HepG2 (cell line): Measurements from ENCODE around the gene SLC36A3. TPM values are rescaled to one million over a fixed set of nuclear protein-coding genes. Genes with fewer than 3 reads are reported as not detected.

Source experiments
- EP300 ChIP-seq, 3 experiments: sonication (generic) in 1 of 3; formaldehyde crosslinking in 1 of 3; IDR thresholded peaks; 2 replicates each; pipeline versions ENCODE4 v1.5.1 to v1.6.1; 2011 to 2020; ENCODE audit warnings: low read depth in 2 of 3, low read length in 2 of 3, borderline replicate concordance in 1 of 3, improper control_type of control experiment in 1 of 3, mild to moderate bottlenecking in 1 of 3, missing genetic modification reagents in 1 of 3, moderate library complexity in 1 of 3
- NBN ChIP-seq: fragments of 450-650 bp; conservative IDR thresholded peaks from 2 replicates; pipeline ENCODE4 v1.6.1; 2017
- TOE1 ChIP-seq: sonication (generic); formaldehyde crosslinking; IDR thresholded peaks from 2 replicates; pipeline ENCODE4 v1.4.0; 2020; ENCODE audit warnings: mild to moderate bottlenecking, missing genetic modification reagents
- XRCC5 ChIP-seq: fragments of 200-400 bp; formaldehyde crosslinking; optimal IDR thresholded peaks from 2 replicates; pipeline ENCODE3; 2017; ENCODE audit warnings: mild to moderate bottlenecking, low read length
- ZBTB26 ChIP-seq: IDR thresholded peaks from 2 replicates; pipeline ENCODE4 v1.6.1; 2016; ENCODE audit warnings: missing compliant biosample characterization, missing genetic modification reagents, borderline replicate concordance
- ZBTB40 ChIP-seq, 2 experiments: fragments of 450-650 bp in 1 of 2; sonication (generic) in 1 of 2; formaldehyde crosslinking in 1 of 2; IDR thresholded peaks; 2 replicates each; pipeline versions ENCODE4 v1.6.1 to v1.8.0; 2016 to 2022; ENCODE audit warnings: antibody characterized with exemption in 1 of 2, mild to moderate bottlenecking in 1 of 2, missing genetic modification reagents in 1 of 2
- ZNF564 ChIP-seq: sonication (generic); formaldehyde crosslinking; IDR thresholded peaks from 2 replicates; pipeline ENCODE4 v1.8.1; 2023; ENCODE audit warnings: mild to moderate bottlenecking, missing genetic modification reagents
- ZNF609 ChIP-seq: sonication (generic); formaldehyde crosslinking; IDR thresholded peaks from 2 replicates; pipeline ENCODE4 v1.4.0; 2020; ENCODE audit warnings: mild to moderate bottlenecking, missing genetic modification reagents, borderline replicate concordance
- ZNF788 ChIP-seq: sonication (generic); formaldehyde crosslinking; IDR thresholded peaks from 2 replicates; pipeline ENCODE4 v1.5.0; 2020; ENCODE audit warnings: mild to moderate bottlenecking, missing genetic modification reagents, borderline replicate concordance
- ZSCAN25 ChIP-seq: sonication (generic); formaldehyde crosslinking; IDR thresholded peaks from 2 replicates; pipeline ENCODE4 v1.8.0; 2022; ENCODE audit warnings: mild to moderate bottlenecking, missing genetic modification reagents
- polyA plus RNA-seq, 8 experiments: library from polyadenylated mRNA; depleted of rRNA in 3 of 8; stranded (reverse) in 7 of 8; unstranded in 1 of 8; fragments of >200 nt; fragmentation: Illumina TruSeq in 4 of 8; extraction: Trizol in 4 of 8; gene quantifications; 2 replicates each; pipeline versions ENCODE4 v1.2.1 to v1.2.3, GENCODE V29; 2011 to 2016; ENCODE audit warnings: low read depth in 4 of 8, missing spikeins in 1 of 8, mixed read lengths in 1 of 8; ENCODE audit not compliant: insufficient read depth in 1 of 8
- total RNA-seq, 5 experiments: library from RNA; depleted of rRNA; stranded (reverse); fragments of >200 nt; fragmentation: Illumina TruSeq; extraction: Trizol; gene quantifications; 2 replicates each; pipeline ENCODE4 v1.2.3, GENCODE V29; 2016; ENCODE audit warnings: low read depth in 1 of 5
- TF ChIP-seq, protein P1 (sequence below): sonication (generic); formaldehyde crosslinking; IDR thresholded peaks from 2 replicates; pipeline ENCODE4 v1.5.0; 2020; ENCODE audit warnings: missing genetic modification reagents

SLC36A3 gene
- total and polyA plus RNA-seq, 2 of the 13 experiments (the other 11 are each of a cell fraction or from before 2014, with no cell fraction given): not detected

GRCh38 chr5:151234476-151235238 is 68.9 kb downstream of the SLC36A3 start (continued):
- no peak for TF ChIP-seq ZBTB40 (IDR thresholded peaks at IDR 0.05)
- TF ChIP-seq ZBTB40 (CRISPR knock-in tag; IDR thresholded peaks at IDR 0.05): no peak
- peak; percentile 84 to 94 for TF ChIP-seq EP300 (IDR thresholded peaks at IDR 0.05; ENCODE audit: low read depth in 2 of 2, low read length in 2 of 2)
- TF ChIP-seq EP300 (CRISPR knock-in tag; IDR thresholded peaks at IDR 0.05; ENCODE audit: borderline replicate concordance): peak; percentile 73; the same call in 1 of the 2 replicates
- no peak for TF ChIP-seq ZNF609 (CRISPR knock-in tag)
- TF ChIP-seq, protein P1, sequence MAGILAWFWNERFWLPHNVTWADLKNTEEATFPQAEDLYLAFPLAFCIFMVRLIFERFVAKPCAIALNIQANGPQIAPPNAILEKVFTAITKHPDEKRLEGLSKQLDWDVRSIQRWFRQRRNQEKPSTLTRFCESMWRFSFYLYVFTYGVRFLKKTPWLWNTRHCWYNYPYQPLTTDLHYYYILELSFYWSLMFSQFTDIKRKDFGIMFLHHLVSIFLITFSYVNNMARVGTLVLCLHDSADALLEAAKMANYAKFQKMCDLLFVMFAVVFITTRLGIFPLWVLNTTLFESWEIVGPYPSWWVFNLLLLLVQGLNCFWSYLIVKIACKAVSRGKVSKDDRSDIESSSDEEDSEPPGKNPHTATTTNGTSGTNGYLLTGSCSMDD (CRISPR knock-in tag): no peak
- TF ChIP-seq XRCC5: peak; percentile 61
- TF ChIP-seq TOE1: no peak
- no peak for TF ChIP-seq ZSCAN25 (CRISPR knock-in tag)
- TF ChIP-seq ZNF788 (CRISPR knock-in tag): 0 out of 2 replicates have a peak, but pooled peaks have one; percentile 59
- TF ChIP-seq ZNF564: no peak
- no peak for TF ChIP-seq NBN
- no peak for TF ChIP-seq ZBTB26 (CRISPR knock-in tag)
